ENCODE measurements around the gene RHOBTB3. TPM values are rescaled to one million over a fixed set of nuclear protein-coding genes. Genes with fewer than 3 reads are reported as not detected.
"Not testable (repeated sequence)": the region's sequence is repeated elsewhere in the genome, so short reads cannot be mapped to it uniquely, and the experiment has no call there.

RHOBTB3 gene
- total RNA-seq, 1 experiment from 2014 or later, result 6.8 TPM

DNA sequence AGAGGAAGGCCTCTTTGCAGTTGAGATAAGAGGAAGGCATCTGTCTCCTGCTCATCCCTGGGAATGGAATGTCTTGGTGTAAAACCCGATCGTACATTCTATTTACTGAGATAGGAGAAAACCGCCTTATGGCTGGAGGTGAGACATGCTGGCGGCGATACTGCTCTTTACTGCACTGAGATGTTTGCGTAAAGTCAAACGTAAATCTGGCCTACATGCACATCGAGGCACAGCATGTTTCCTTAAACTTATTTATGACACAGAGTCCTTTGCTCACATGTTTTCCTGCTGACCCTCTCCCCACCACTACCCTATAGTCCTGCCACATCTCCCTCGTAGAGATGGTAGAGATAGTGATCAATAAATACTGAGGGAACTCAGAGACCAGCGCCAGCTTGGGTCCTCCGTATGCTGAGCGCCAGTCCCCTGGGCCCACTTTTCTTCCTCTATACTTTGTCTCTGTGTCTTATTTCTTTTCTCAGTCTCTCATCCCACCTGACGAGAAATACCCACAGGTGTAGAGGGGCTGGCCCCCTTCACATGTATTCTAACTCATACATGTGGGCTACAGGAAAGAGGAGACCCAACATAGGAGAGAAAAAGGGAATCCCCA, 80.4 kb downstream of the RHOBTB3 start:
- not testable (repeated sequence) for H4K8ac ChIP-seq (replicated peaks; ENCODE audit: insufficient read length, low read depth, low read length); H4K5ac ChIP-seq (ENCODE audit: insufficient read length, low read depth, low read length); H3K4me1 ChIP-seq (ENCODE audit: insufficient read depth, low read length); H3K9me3 Mint-ChIP-seq; H3K27me3 ChIP-seq (ENCODE audit: insufficient read depth, low read length); H3K4me2 ChIP-seq (ENCODE audit: insufficient read depth, insufficient read length, low read length); H3K14ac ChIP-seq (ENCODE audit: insufficient read depth, low read length); H2BK20ac ChIP-seq (ENCODE audit: low read depth, low read length, poor library complexity, severe bottlenecking); H3T11ph ChIP-seq (ENCODE audit: low read length); H3K23ac ChIP-seq (ENCODE audit: insufficient read length, low read depth, low read length); H2BK15ac ChIP-seq (ENCODE audit: low read depth, low read length); H2BK5ac ChIP-seq (ENCODE audit: insufficient read length, low read length); H3K4ac ChIP-seq (ENCODE audit: low read depth, low read length); H2BK120ac ChIP-seq (ENCODE audit: low read depth, low read length, poor library complexity, severe bottlenecking); H3K27me3 Mint-ChIP-seq (ENCODE audit: low read depth); H3K36me3 Mint-ChIP-seq (ENCODE audit: insufficient read depth in 1 of 3, low read depth in 3 of 3); DNase-seq; H3K23me2 ChIP-seq (ENCODE audit: insufficient read length, low read depth, low read length, poor library complexity, severe bottlenecking); H4K91ac ChIP-seq (ENCODE audit: insufficient read length, low read depth, low read length); H3K27ac Mint-ChIP-seq; H3K18ac ChIP-seq (ENCODE audit: insufficient read length, low read depth, low read length); H3K79me1 ChIP-seq (ENCODE audit: insufficient read depth, low read depth, low read length, poor library complexity, severe bottlenecking); H3K9ac ChIP-seq (ENCODE audit: extremely low read depth, insufficient read length, low read length); H3K79me2 ChIP-seq (ENCODE audit: insufficient read depth, low read length); H3K56ac ChIP-seq (ENCODE audit: insufficient read length, low read depth, low read length); H2AK5ac ChIP-seq (ENCODE audit: insufficient read length, low read length); H2AFZ ChIP-seq (ENCODE audit: low read length); H3K9me3 ChIP-seq (ENCODE audit: control insufficient read depth, low read depth, low read length); H4K20me1 ChIP-seq (ENCODE audit: control insufficient read depth, insufficient read depth, insufficient read length); H2BK12ac ChIP-seq (ENCODE audit: insufficient read length, low read depth, low read length); H3K4me3 Mint-ChIP-seq; H3K27ac ChIP-seq (ENCODE audit: insufficient read length, low read depth, low read length)
- WGBS (ENCODE audit: extremely low coverage, insufficient read length, low lambda C conversion rate), result no CpG with 5 or more reads among the region's 13 CpGs
- peaks cover 51 to 54% of the 10 kb centered on the region in 2 experiments for H3K4me1 Mint-ChIP-seq
